Kidney epithelial cell (primary cell): ENCODE results near the gene SLC9A5. TPM values are rescaled to one million over a fixed set of nuclear protein-coding genes. Genes with fewer than 3 reads are reported as not detected.

Source experiments
- DNase-seq: peaks from one replicate; pipeline ENCODE4 v3.0.0-alpha.2; 2010; ENCODE audit warnings: low read depth
- H3K27me3 ChIP-seq: 2 replicates; pipeline ENCODE4 v1.6.0; 2011; ENCODE audit warnings: low read length; ENCODE audit not compliant: control insufficient read depth, insufficient read depth
- H3K36me3 ChIP-seq: 2 replicates; pipeline ENCODE4 v1.5.1; 2011; ENCODE audit warnings: low read length; ENCODE audit not compliant: control insufficient read depth, insufficient read depth
- H3K4me3 ChIP-seq: 2 replicates; pipeline ENCODE4 v1.5.1; 2011; ENCODE audit warnings: low read depth, mild to moderate bottlenecking, control low read depth, low read length
- CTCF ChIP-seq: IDR thresholded peaks from 2 replicates; pipeline ENCODE4 v1.5.1; 2011; ENCODE audit warnings: mild to moderate bottlenecking, moderate library complexity, low read length, control low read depth, inconsistent platforms; ENCODE audit not compliant: insufficient read depth, poor library complexity, severe bottlenecking
- total RNA-seq: library from RNA; depleted of rRNA; stranded (reverse); fragments of >200 nt; gene quantifications from 2 replicates; pipeline ENCODE4 v1.2.3, GENCODE V29; 2015

The SLC9A5 gene
- total RNA-seq, 1 donor from 2014 or later = not detected

GRCh38 chr16:67211674-67212073 is 37.1 kb upstream of the SLC9A5 start:
- Histone ChIP-seq H3K27me3 (no peaks in the 10 kb centered on the region), H3K4me3 (no peak overlapping the region), H3K36me3 (no peaks in the 10 kb centered on the region)
- TF ChIP-seq CTCF = no peak
- no peak for DNase-seq

- H3K27me3 ChIP-seq = no peaks in the 10 kb centered on the region
- H3K36me3 ChIP-seq = no peaks in the 10 kb centered on the region
- no peak for DNase-seq
- TF ChIP-seq CTCF = no peak
- no peak overlapping the region for H3K4me3 ChIP-seq
Measured at GRCh38 chr16:67212766-67213165, 36.0 kb upstream of the SLC9A5 start.

GRCh38 chr16:67213197-67214019 is 35.4 kb upstream of the SLC9A5 start:
- no peak for TF ChIP-seq CTCF
- H3K27me3 ChIP-seq = no peaks in the 10 kb centered on the region
- no peak for DNase-seq
- no peak overlapping the region for H3K4me3 ChIP-seq
- no peaks in the 10 kb centered on the region for H3K36me3 ChIP-seq

- no peak for TF ChIP-seq CTCF
- no peak overlapping the region for H3K4me3 ChIP-seq
- no peak for DNase-seq
- no peaks in the 10 kb centered on the region for H3K36me3 ChIP-seq
- H3K27me3 ChIP-seq = no peaks in the 10 kb centered on the region
Measured at GRCh38 chr16:67215706-67216105, 33.1 kb upstream of the SLC9A5 start.

- H3K36me3 ChIP-seq = no peaks in the 10 kb centered on the region
- no peak overlapping the region for H3K4me3 ChIP-seq
- H3K27me3 ChIP-seq = no peaks in the 10 kb centered on the region
- no peak for TF ChIP-seq CTCF
- no peak for DNase-seq
Measured at GRCh38 chr16:67216612-67217490, 31.9 kb upstream of the SLC9A5 start.
